ENCODE data around the gene NT5C3A. TPM values are rescaled to one million over a fixed set of nuclear protein-coding genes. Genes with fewer than 3 reads are reported as not detected.
"Not testable (repeated sequence)": the region's sequence is repeated elsewhere in the genome, so short reads cannot be mapped to it uniquely, and the experiment has no call there.

The NT5C3A gene
- total RNA-seq, 1 donor from 2014 or later: 31.3 TPM

DNA sequence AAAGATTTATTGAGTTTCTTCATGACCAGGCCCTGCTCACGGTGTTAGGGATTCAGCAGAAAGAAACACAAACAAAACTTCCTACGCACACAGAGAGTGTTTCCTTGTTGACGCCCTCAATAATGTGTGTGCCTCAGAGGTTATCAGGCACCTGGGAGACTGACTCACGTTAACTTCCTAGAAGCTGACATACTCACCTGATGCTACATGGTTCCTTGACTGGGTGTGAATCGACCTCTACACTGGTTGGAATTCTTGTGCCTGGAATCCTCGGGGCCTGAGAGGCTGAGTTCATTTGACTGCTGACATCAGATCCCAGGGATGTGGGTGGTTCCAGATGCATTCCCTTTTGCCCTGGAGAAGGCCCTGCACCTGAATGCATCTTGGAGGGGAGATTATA, 69.8 kb downstream of the NT5C3A start:
- H3K27me3 ChIP-seq (ENCODE audit: control insufficient read depth in 3 of 3, insufficient read depth in 3 of 3, low read length in 3 of 3); H3K4me1 ChIP-seq (ENCODE audit: control insufficient read depth in 3 of 3, insufficient read depth in 3 of 3, low read length in 3 of 3); H3K4me3 ChIP-seq (ENCODE audit: low read length in 3 of 3); H3K27ac ChIP-seq (ENCODE audit: low read depth, low read length); H3K9ac ChIP-seq (ENCODE audit: low read depth in 1 of 3, low read length in 3 of 3); H3K9me3 ChIP-seq (ENCODE audit: control insufficient read depth in 3 of 3, low read length in 3 of 3); H3K36me3 ChIP-seq (ENCODE audit: control insufficient read depth in 3 of 3, insufficient read depth in 3 of 3, low read length in 3 of 3): not testable (repeated sequence)

DNA sequence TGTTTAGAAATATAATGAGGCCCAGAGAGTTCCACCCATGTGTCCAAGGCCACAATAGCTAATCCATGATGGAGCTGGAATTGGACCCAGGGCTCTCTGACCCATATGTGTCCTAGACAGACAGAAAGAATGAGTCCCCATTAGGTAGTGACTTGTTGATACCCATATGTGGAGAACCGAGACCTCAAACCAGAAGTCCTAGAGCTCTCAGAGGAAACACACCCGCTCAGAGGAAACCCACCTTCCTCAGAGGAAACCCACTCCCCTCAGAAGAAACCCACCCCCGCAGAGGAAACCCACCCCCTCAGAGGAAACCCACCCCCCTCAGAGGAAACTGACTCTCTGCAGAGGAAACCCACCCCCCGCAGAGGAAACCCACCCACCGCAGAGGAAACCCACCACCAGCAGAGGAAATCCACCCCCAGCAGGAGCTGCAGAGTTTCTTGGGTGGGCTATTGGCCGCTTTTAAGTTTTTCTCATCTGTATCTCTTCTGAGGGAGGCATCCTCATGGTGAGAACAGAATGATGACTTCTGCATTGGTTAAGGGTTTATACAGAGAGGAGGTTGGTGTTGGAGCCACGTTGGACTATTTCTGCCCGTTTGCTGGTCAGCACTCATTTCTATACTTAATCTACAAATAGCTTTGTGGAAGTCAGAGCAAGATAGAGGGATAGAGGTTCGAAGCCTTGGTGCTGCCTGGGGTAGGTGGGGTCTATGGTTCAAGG, 70.4 kb downstream of the NT5C3A start:
- not testable (repeated sequence) for H3K9ac ChIP-seq (ENCODE audit: low read depth in 1 of 3, low read length in 3 of 3); H3K9me3 ChIP-seq (ENCODE audit: control insufficient read depth in 3 of 3, low read length in 3 of 3); H3K4me1 ChIP-seq (ENCODE audit: control insufficient read depth in 3 of 3, insufficient read depth in 3 of 3, low read length in 3 of 3); H3K4me3 ChIP-seq (ENCODE audit: low read length in 3 of 3); H3K36me3 ChIP-seq (ENCODE audit: control insufficient read depth in 3 of 3, insufficient read depth in 3 of 3, low read length in 3 of 3); H3K27ac ChIP-seq (ENCODE audit: low read depth, low read length); H3K27me3 ChIP-seq (ENCODE audit: control insufficient read depth in 3 of 3, insufficient read depth in 3 of 3, low read length in 3 of 3)

DNA sequence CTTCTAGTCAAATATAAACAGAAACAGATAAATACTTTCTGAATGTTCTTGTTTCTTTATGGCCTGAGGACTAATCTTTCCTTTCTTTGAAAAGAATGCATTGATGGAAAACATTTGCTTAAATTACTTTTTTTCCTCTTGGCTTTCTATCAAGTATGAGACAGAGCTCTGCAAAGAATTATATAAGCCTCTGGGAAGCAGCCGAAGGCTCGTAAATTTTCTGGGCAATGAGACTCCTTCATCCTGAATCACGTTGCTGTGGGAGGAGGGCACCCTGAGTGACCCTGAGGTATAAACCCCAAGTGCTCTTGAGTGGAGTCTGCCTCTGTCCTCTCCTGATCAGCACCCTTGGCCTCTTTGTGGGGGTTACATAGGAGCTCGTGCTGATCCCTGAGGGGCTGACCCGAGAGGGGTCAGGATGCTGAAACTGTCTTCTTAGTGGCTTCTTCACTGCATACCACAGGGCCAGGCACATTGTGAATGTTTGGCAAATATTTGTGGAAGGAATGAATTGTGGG, 71.4 kb downstream of the NT5C3A start:
- H3K9me3 ChIP-seq (ENCODE audit: control insufficient read depth in 3 of 3, low read length in 3 of 3); H3K4me3 ChIP-seq (ENCODE audit: low read length in 3 of 3); H3K27ac ChIP-seq (ENCODE audit: low read depth, low read length); H3K36me3 ChIP-seq (ENCODE audit: control insufficient read depth in 3 of 3, insufficient read depth in 3 of 3, low read length in 3 of 3); H3K4me1 ChIP-seq (ENCODE audit: control insufficient read depth in 3 of 3, insufficient read depth in 3 of 3, low read length in 3 of 3); H3K9ac ChIP-seq (ENCODE audit: low read depth in 1 of 3, low read length in 3 of 3); H3K27me3 ChIP-seq (ENCODE audit: control insufficient read depth in 3 of 3, insufficient read depth in 3 of 3, low read length in 3 of 3): not testable (repeated sequence)

DNA sequence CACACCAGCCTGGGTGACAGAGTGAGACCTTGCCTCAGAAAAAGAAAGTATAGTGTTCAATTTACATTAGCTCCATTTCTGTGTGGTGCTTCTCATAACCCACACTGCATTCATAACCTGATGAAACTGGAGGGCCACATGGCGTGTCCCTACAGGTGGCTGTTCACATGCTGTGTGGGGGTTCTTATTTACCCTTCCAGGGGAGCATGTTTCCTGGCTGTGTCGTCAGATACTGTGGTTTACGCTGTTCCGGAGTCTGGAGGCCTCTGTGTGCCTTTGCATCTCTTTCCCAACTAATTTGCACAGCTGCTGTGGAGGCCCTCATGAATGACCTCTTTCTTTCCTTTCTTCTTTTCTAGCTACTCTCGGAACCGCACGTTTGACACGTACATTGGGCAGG, 74.4 kb downstream of the NT5C3A start:
- not testable (repeated sequence) for H3K9ac ChIP-seq (ENCODE audit: low read depth in 1 of 3, low read length in 3 of 3); H3K27me3 ChIP-seq (ENCODE audit: control insufficient read depth in 3 of 3, insufficient read depth in 3 of 3, low read length in 3 of 3); H3K9me3 ChIP-seq (ENCODE audit: control insufficient read depth in 3 of 3, low read length in 3 of 3); H3K4me3 ChIP-seq (ENCODE audit: low read length in 3 of 3); H3K27ac ChIP-seq (ENCODE audit: low read depth, low read length); H3K4me1 ChIP-seq (ENCODE audit: control insufficient read depth in 3 of 3, insufficient read depth in 3 of 3, low read length in 3 of 3); H3K36me3 ChIP-seq (ENCODE audit: control insufficient read depth in 3 of 3, insufficient read depth in 3 of 3, low read length in 3 of 3)

DNA sequence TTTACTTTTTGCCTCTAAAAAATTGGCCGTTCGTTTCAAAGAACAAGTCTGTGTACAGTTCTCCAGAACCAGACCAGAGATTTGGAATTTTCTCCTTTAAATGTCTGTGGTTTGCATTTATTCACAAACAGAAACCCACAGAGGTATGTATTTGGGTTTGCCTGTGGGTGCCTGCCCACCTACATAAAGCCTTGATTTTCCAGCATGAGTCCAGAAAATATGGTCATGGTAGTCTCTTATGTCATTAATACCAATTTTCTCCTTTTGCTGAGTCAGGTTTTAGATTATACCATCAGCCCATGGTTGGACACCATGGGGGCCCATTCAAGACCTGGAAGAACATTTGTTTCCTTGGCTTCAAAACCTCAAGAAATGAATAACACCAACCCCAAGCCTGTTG, 82.7 kb downstream of the NT5C3A start:
- H3K9ac ChIP-seq (ENCODE audit: low read depth in 1 of 3, low read length in 3 of 3); H3K27me3 ChIP-seq (ENCODE audit: control insufficient read depth in 3 of 3, insufficient read depth in 3 of 3, low read length in 3 of 3); H3K9me3 ChIP-seq (ENCODE audit: control insufficient read depth in 3 of 3, low read length in 3 of 3); H3K4me1 ChIP-seq (ENCODE audit: control insufficient read depth in 3 of 3, insufficient read depth in 3 of 3, low read length in 3 of 3); H3K27ac ChIP-seq (ENCODE audit: low read depth, low read length); H3K4me3 ChIP-seq (ENCODE audit: low read length in 3 of 3): not testable (repeated sequence)
- peaks cover 2 to 13% (median 6%) of the 10 kb centered on the region in 3 donors for H3K36me3 ChIP-seq (ENCODE audit: control insufficient read depth in 3 of 3, insufficient read depth in 3 of 3, low read length in 3 of 3)

DNA sequence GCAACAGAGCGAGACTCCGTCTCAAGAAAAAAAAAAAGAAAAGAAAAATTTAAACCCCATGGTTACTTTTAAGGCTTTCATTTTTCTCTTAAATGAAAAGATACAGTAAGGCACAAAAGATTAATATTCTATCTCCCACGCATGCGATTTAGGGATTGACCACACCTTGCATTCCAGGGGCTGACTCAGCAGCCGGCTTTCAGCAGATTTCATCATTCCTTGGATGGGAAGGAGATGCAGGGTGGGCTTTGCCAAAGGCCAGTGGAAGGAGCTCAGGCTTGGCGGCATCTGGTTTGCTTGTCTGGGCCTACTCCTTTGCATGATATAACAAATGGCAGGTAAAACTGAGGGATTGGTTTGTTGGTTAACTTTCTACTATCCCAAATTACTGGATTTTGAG, 83.3 kb downstream of the NT5C3A start:
- not testable (repeated sequence) for H3K9ac ChIP-seq (ENCODE audit: low read depth in 1 of 3, low read length in 3 of 3); H3K9me3 ChIP-seq (ENCODE audit: control insufficient read depth in 3 of 3, low read length in 3 of 3); H3K27ac ChIP-seq (ENCODE audit: low read depth, low read length); H3K27me3 ChIP-seq (ENCODE audit: control insufficient read depth in 3 of 3, insufficient read depth in 3 of 3, low read length in 3 of 3); H3K4me1 ChIP-seq (ENCODE audit: control insufficient read depth in 3 of 3, insufficient read depth in 3 of 3, low read length in 3 of 3); H3K4me3 ChIP-seq (ENCODE audit: low read length in 3 of 3)
- H3K36me3 ChIP-seq (ENCODE audit: control insufficient read depth in 3 of 3, insufficient read depth in 3 of 3, low read length in 3 of 3): peaks cover 2 to 13% (median 6%) of the 10 kb centered on the region in 3 donors

DNA sequence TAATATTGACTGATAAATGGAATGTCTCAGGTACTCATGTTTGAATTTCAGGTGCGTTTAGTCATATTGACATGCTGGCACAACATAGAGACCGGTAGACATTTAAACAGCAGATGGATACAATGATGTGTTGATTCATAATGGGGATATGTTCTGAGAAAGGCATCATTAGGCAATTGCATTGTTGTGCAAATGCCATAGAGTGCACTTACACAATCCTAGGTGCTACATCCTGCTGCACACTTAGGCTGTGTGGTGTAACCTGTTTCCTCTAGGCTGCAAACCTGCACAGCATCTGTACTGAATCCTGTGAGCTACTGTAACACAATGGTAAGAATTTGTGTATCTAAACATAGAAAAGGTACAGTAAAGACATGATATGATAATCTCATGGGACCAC, 85.4 kb downstream of the NT5C3A start:
- H3K4me3 ChIP-seq (ENCODE audit: low read length in 3 of 3); H3K9me3 ChIP-seq (ENCODE audit: control insufficient read depth in 3 of 3, low read length in 3 of 3); H3K9ac ChIP-seq (ENCODE audit: low read depth in 1 of 3, low read length in 3 of 3); H3K4me1 ChIP-seq (ENCODE audit: control insufficient read depth in 3 of 3, insufficient read depth in 3 of 3, low read length in 3 of 3); H3K27me3 ChIP-seq (ENCODE audit: control insufficient read depth in 3 of 3, insufficient read depth in 3 of 3, low read length in 3 of 3); H3K27ac ChIP-seq (ENCODE audit: low read depth, low read length): not testable (repeated sequence)
- H3K36me3 ChIP-seq (ENCODE audit: control insufficient read depth in 3 of 3, insufficient read depth in 3 of 3, low read length in 3 of 3): peaks cover 2 to 13% (median 6%) of the 10 kb centered on the region in 3 donors

DNA sequence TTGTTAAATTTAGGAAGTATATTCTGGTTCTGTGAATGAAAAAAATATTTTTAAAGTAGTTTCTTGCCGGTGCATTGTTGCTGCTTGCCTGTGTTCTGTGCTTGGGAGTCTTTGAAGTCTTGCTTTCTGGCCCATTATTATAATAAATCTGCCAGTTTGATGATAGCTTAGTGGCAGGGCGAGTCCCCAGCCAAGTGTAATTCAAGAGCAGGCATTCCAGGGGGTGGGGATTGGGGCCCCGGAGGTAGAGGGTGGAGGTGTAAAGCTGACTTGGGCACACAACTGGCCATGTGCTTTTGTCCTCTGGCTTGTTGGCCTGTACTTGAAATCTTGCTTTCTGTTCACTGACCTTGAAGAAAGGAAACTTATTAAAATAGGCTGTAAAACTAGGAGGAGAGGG, 90.6 kb downstream of the NT5C3A start:
- not testable (repeated sequence) for H3K4me1 ChIP-seq (ENCODE audit: control insufficient read depth in 3 of 3, insufficient read depth in 3 of 3, low read length in 3 of 3); H3K4me3 ChIP-seq (ENCODE audit: low read length in 3 of 3); H3K36me3 ChIP-seq (ENCODE audit: control insufficient read depth in 3 of 3, insufficient read depth in 3 of 3, low read length in 3 of 3); H3K9ac ChIP-seq (ENCODE audit: low read depth in 1 of 3, low read length in 3 of 3); H3K27ac ChIP-seq (ENCODE audit: low read depth, low read length); H3K27me3 ChIP-seq (ENCODE audit: control insufficient read depth in 3 of 3, insufficient read depth in 3 of 3, low read length in 3 of 3); H3K9me3 ChIP-seq (ENCODE audit: control insufficient read depth in 3 of 3, low read length in 3 of 3)

DNA sequence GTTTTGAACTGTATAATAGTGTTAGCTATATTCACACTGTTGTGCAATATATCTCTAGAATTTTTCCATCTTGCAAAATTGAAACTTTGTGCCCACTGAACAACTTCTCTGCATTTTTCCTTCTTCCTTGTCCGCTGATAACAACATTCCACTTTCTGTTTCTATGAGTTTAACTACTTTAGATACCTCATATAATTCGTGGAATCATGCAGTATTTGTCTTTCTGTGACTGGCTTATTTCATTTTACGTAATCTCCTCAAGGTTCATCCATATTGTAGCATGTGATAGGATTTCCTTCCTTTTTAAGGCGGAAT, 95.4 kb downstream of the NT5C3A start:
- H3K36me3 ChIP-seq (ENCODE audit: control insufficient read depth in 3 of 3, insufficient read depth in 3 of 3, low read length in 3 of 3); H3K27me3 ChIP-seq (ENCODE audit: control insufficient read depth in 3 of 3, insufficient read depth in 3 of 3, low read length in 3 of 3); H3K4me3 ChIP-seq (ENCODE audit: low read length in 3 of 3); H3K27ac ChIP-seq (ENCODE audit: low read depth, low read length); H3K9me3 ChIP-seq (ENCODE audit: control insufficient read depth in 3 of 3, low read length in 3 of 3); H3K9ac ChIP-seq (ENCODE audit: low read depth in 1 of 3, low read length in 3 of 3): not testable (repeated sequence)
- H3K4me1 ChIP-seq (ENCODE audit: control insufficient read depth in 3 of 3, insufficient read depth in 3 of 3, low read length in 3 of 3): peaks cover 7 to 12% (median 10%) of the 10 kb centered on the region in 3 donors

DNA sequence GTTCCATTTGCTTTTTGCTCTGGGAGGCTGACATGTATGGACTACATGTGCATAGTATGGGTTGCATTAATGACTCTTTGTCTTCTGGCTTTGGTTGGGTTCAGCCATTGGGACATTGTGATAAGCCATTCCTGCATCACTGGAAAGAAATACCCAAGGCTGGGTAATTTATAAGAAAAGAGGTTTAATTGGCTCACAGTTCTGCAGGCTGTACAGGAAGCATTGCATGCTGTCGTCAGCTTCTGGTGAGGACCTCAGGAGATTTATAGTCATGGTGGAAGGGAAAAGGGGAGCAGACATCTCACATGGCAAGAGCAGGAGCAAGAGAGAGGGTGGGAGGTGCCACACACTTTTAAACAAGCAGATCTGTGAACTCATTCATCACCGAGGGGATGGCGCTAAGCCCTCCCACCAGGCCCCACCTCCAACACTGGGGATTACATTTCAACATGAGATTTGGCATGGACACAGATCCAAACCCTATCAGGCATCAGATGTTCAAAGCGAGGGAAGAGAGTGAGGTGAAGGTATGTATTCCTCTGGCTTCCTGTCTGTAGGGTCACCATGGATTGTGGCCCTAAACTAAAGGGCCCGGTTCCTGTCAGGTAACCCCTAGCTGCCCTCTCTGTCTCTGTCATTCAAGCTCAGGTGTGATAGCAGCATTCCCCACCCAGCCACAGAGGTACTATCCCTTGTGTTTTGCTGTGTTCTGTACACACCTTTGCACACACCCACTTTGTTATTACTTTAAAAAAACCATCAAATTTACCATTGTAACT, 95.9 kb downstream of the NT5C3A start:
- H3K9ac ChIP-seq (ENCODE audit: low read depth in 1 of 3, low read length in 3 of 3); H3K36me3 ChIP-seq (ENCODE audit: control insufficient read depth in 3 of 3, insufficient read depth in 3 of 3, low read length in 3 of 3); H3K9me3 ChIP-seq (ENCODE audit: control insufficient read depth in 3 of 3, low read length in 3 of 3); H3K4me3 ChIP-seq (ENCODE audit: low read length in 3 of 3); H3K27ac ChIP-seq (ENCODE audit: low read depth, low read length); H3K27me3 ChIP-seq (ENCODE audit: control insufficient read depth in 3 of 3, insufficient read depth in 3 of 3, low read length in 3 of 3): not testable (repeated sequence)
- H3K4me1 ChIP-seq (ENCODE audit: control insufficient read depth in 3 of 3, insufficient read depth in 3 of 3, low read length in 3 of 3): peaks cover 7 to 11% (median 10%) of the 10 kb centered on the region in 3 donors

Data from skeletal muscle tissue (tissue), 4 donors.